ENCODE measurements around the gene VAV2. TPM values are rescaled to one million over a fixed set of nuclear protein-coding genes. Genes with fewer than 3 reads are reported as not detected.
A peak's percentile ranks its signal among the peaks of the same experiment; 100 is the strongest.

Gene VAV2
- total and polyA plus RNA-seq, 9 of the 15 experiments (the other 6 are each of a cell fraction or from before 2014, with no cell fraction given): 0.01 to 2.7 (median 1.0) TPM; not detected in 1

DNA sequence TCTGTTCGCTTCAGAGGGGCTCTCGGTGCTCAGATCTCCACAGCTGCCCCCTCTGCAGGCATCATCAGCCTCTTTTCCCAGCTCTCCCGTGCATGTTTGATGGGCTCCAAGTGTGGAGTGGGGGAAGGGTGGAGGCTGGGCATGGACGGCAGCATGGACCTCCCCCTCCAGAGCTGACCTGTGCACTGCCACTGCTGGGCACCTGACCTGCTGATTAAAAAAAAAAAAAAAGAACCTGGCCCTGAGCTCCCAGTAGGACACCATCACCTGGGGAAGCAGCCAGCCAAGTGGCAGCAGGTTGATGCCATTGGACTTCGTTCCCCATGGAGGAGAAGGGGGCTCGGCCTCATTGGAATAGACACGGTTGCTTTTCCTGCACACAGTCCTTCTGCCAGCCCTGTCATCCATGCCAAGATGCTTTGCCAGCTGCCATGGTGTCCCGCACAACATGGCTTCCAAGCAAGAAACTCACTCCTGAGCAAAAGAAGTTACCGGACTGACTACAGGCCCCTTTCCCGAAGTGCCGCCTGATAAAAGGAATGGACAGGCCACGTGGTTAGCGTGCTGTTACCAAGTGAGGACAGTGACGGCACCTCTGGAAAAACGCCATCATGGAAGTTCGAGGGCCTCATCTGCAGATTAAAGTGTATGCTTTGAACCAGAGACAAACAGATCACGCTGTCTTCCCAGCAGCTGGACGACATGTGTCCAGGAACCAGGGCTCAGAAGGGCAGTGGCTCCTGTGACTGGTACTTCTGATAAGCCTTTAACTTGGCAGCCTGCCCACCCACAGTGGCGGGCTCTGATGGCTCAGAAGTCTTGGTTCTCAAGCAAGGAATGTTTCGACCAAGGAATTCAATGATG is 18.4 kb upstream of the VAV2 start (continued):
- TF ChIP-seq, protein P1, sequence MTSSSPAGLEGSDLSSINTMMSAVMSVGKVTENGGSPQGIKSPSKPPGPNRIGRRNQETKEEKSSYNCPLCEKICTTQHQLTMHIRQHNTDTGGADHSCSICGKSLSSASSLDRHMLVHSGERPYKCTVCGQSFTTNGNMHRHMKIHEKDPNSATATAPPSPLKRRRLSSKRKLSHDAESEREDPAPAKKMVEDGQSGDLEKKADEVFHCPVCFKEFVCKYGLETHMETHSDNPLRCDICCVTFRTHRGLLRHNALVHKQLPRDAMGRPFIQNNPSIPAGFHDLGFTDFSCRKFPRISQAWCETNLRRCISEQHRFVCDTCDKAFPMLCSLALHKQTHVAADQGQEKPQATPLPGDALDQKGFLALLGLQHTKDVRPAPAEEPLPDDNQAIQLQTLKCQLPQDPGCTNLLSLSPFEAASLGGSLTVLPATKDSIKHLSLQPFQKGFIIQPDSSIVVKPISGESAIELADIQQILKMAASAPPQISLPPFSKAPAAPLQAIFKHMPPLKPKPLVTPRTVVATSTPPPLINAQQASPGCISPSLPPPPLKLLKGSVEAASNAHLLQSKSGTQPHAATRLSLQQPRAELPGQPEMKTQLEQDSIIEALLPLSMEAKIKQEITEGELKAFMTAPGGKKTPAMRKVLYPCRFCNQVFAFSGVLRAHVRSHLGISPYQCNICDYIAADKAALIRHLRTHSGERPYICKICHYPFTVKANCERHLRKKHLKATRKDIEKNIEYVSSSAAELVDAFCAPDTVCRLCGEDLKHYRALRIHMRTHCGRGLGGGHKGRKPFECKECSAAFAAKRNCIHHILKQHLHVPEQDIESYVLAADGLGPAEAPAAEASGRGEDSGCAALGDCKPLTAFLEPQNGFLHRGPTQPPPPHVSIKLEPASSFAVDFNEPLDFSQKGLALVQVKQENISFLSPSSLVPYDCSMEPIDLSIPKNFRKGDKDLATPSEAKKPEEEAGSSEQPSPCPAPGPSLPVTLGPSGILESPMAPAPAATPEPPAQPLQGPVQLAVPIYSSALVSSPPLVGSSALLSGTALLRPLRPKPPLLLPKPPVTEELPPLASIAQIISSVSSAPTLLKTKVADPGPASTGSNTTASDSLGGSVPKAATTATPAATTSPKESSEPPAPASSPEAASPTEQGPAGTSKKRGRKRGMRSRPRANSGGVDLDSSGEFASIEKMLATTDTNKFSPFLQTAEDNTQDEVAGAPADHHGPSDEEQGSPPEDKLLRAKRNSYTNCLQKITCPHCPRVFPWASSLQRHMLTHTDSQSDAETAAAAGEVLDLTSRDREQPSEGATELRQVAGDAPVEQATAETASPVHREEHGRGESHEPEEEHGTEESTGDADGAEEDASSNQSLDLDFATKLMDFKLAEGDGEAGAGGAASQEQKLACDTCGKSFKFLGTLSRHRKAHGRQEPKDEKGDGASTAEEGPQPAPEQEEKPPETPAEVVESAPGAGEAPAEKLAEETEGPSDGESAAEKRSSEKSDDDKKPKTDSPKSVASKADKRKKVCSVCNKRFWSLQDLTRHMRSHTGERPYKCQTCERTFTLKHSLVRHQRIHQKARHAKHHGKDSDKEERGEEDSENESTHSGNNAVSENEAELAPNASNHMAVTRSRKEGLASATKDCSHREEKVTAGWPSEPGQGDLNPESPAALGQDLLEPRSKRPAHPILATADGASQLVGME (CRISPR knock-in tag; IDR thresholded peaks at IDR 0.05): no peak
- TF ChIP-seq ATF7 (IDR thresholded peaks at IDR 0.05) (no peak), ZNF224 (CRISPR knock-in tag; IDR thresholded peaks at IDR 0.05) (no peak), ZNF780A (CRISPR knock-in tag; IDR thresholded peaks at IDR 0.05) (no peak), CBFA2T2 (conservative IDR thresholded peaks at IDR 0.05) (peak; percentile 26; the same call in 1 of the 2 replicates), SP2 (IDR thresholded peaks at IDR 0.05; ENCODE audit: extremely low read depth, low read depth, low read length, poor library complexity, severe bottlenecking) (no peak), ZNF778 (CRISPR knock-in tag; IDR thresholded peaks at IDR 0.05) (no peak), BMI1 (IDR thresholded peaks at IDR 0.05; ENCODE audit: low read length) (no peak), ZNF140 (CRISPR knock-in tag; IDR thresholded peaks at IDR 0.05) (no peak), FOXM1 (IDR thresholded peaks at IDR 0.05; ENCODE audit: low read depth) (no peak), FOXM1 (CRISPR knock-in tag; IDR thresholded peaks at IDR 0.05; ENCODE audit: low read depth) (no peak), MEIS2 (IDR thresholded peaks at IDR 0.05; ENCODE audit: partially characterized antibody) (no peak), MBD2 (IDR thresholded peaks at IDR 0.05; ENCODE audit: borderline replicate concordance, low read depth) (no peak)

Data from K562 (cell line).